Activated CD4-positive, alpha-beta T cell treated with anti-CD3 and anti-CD28 coated beads for 24 hours (primary cell): ENCODE results near the gene MAD1L1.

ENCODE experiments used
- DNase-seq, 2 donors: peaks; one replicate each; pipeline ENCODE4 v3.0.0-alpha.2; 2020; ENCODE audit warnings: low read depth in 2 of 2

The MAD1L1 gene

GRCh38 chr7:1944619-1945210 is 288.0 kb downstream of the MAD1L1 start:
- no peak for DNase-seq

- DNase-seq, result no peak
Measured at GRCh38 chr7:1943933-1944618, 288.7 kb downstream of the MAD1L1 start.

- DNase-seq, result no peak
Measured at GRCh38 chr7:1943326-1943725, 289.4 kb downstream of the MAD1L1 start.

DNA sequence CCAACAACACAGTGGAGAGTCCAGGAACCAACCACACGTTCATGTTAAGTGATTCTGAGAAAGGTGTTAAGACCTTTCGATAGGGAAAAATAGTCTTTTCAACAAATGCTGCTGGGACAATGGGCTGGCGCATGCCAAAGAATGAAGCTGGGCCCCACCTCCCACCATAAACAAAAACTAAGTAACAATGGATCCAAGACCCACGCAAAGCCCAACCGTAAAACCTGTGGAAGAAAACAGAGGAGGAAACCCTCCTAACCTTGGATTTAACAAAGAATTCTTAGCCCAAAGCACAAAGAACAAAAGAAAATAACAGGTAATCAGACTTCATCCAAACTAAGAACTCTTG is 289.8 kb downstream of the MAD1L1 start:
- no peak for DNase-seq

DNA sequence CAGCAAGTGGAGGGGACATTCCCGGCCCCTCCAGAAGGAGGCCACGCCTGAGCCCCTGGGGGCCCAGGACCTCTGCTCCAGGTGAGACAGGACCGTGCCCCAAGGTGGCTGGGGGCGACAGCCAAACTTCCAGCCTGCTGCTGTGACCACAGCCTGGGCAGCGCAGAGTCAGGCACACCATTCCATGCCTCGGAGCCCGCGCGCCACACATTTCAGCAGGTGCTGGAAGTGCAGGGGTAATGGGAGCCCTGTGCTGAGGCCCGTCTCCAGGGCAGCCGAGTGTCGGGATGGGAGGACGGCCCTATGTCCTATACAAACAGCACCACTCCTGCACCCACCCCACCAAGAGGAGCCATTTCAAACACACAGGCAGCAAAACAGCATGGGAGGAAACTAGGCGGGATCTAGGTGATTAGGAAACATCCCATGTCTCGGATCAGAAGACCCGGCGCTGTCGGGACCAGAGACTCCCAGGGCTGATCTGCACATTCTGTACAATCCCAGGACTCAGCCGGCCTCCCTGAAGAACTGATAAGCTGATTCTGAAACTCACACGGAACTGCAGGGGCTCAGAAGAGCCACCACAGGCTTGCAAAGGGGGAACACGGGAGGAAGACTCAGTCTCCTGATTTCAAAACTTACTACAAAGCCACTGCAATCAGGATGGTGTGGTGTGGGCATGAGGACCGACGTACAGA is 290.4 kb downstream of the MAD1L1 start:
- DNase-seq, result no peak

- no peak for DNase-seq
Measured at GRCh38 chr7:1941464-1942242, 291.1 kb downstream of the MAD1L1 start.

DNA sequence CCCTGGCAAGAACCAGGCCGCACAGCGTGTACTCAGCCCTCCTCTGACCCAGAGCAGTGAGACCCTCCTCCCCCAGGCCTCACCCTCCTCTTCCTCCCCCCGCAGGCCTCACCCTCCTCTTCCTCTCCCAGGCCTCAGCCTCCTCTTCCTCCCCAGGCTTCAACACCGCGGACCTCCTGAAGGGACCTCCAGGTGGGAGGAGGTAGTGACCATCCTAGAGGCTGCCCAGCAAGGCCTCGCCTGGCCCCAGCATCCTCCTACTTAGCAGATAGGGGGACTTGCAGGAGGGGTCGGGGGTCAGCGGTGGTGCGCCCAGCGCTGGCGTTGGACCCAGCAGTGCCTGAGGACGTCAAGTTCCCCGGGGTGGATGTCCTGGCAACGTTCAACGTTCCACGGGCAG is 291.9 kb downstream of the MAD1L1 start:
- DNase-seq, result no peak

- peak; percentile 66 to 78 for DNase-seq
Measured at GRCh38 chr7:1940402-1940786, 292.4 kb downstream of the MAD1L1 start.

DNA sequence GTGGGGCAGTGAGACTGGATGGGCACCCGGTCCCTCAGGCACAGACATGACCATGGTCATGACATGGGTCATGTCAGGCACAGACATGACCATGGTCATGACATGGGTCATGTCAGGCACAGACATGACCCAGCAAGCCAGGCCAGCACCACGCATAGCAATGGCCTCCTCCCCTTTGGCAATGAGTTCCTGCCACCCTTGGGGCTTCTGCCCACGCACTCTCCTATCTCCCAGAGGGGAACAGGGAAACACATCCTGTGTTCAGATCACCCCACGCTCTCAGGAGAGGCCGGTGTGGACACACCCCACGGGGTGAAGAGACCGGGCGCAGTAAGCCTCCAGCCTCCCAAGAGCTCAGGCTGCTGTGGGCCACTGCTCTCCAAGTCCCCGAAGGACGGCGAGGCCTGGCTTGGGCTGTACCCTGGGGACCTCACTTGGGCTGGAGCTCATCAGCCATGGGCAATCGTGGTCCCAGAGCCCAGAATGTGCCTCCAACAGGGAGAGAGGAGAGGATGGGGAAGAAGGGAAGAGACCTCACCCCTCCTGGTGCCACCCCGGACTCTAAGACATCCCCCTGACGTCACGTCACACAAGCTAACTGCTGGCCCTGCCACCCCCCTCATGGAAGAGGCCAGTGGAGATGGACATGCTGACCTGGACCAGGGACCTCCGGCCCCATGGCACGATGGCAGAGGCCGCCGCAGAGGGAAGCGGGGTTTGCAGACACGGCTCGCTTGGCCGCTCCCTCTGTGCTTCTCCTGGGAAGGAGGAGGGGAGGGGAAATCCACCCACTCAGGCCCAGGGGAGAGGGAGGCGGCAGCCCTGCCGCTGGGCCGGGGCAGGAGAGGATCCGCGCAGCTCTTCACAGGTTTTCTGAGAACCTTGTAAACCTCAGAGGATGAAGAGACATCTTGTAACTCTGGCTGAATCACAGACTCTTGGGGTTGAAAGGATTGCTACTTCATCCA is 293.0 kb downstream of the MAD1L1 start:
- DNase-seq, result no peak

DNA sequence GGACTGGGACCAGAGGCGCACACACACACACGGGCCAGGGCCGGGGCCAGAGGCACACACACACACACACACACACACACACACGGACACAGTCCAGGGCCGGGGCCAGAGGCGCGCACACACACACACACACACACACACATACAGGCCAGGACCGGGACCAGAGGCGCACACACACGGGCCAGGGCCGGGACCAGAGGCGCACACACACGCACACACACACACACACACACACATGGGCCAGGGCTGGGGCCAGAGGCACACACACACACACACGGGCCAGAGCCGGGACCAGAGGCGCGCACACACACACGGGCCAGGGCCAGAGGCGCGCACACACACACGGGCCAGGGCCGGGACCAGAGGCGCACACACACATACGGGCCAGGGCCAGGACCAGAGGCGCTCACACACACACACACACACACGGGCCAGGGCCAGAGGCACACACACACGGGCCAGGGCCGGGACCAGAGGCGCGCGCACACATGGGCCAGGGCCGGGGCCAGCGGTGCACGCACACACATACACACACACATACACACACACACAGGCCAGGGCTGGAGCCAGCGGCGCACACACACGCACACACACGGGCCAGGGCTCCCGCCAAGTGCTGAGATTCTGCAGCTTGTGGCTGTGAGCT is 293.8 kb downstream of the MAD1L1 start:
- no peak for DNase-seq

DNA sequence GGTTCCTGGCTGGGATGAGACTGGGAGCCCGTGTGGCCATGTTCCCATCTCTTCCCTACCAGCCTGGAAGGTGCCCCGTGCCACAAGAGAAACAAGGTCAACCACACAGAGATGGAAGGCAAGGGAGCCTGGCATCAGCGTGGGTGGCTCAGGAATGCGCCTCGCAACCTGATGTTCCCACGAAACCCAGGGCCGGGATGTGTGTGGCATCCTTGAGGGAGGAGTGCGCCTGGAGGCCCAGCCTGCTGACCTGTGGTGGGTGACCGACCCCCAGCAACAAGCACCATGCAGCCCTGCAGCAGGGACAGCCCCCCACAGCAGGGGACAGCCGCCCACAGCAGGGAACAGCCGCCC is 295.5 kb downstream of the MAD1L1 start:
- no peak for DNase-seq

GRCh38 chr7:1936531-1937251 is 296.1 kb downstream of the MAD1L1 start:
- DNase-seq, result no peak

- DNase-seq, result no peak
Measured at GRCh38 chr7:1936006-1936310, 296.8 kb downstream of the MAD1L1 start.

DNA sequence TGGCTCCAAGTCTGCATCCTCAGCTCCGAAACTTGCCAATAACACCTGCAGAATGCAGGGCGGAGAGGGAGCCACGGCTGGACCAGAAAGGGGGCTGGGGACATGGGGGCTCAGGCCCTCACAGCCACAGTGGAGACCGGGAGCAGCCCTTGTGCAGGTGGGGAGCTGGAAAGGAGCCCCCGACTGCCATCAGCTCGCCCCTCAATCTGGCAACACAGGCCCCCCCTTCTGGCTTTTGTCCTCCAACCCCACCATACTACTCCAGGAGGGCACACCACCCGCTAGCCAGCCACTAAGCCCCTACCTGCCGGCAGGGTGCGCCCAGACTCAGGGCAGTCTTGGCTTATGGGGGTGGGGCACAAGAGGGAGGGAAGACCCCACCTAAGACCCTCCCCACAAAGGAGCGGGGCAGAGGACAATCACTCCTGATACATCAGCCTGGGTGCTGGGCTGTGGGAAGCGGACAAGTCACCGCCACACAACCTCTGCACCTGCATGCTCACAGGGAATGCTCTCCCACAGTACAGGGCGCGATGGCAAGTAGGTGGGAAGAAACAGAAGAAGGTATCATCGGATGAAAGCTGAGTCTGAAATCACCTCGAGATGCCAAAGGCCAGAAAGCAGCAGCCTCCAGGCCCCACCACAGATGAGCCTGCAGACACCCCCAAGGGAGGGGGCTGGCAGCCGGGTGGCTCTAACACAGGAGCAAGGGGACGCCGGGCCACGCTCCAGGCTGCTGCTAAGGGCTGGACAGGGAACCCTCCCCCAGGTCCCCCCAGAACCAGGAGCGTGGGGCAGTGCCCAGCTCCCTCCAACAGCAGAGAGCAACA is 297.4 kb downstream of the MAD1L1 start:
- DNase-seq, result no peak

GRCh38 chr7:1934756-1935155 is 298.0 kb downstream of the MAD1L1 start:
- no peak for DNase-seq

GRCh38 chr7:1934017-1934416 is 298.7 kb downstream of the MAD1L1 start:
- DNase-seq, result no peak

DNA sequence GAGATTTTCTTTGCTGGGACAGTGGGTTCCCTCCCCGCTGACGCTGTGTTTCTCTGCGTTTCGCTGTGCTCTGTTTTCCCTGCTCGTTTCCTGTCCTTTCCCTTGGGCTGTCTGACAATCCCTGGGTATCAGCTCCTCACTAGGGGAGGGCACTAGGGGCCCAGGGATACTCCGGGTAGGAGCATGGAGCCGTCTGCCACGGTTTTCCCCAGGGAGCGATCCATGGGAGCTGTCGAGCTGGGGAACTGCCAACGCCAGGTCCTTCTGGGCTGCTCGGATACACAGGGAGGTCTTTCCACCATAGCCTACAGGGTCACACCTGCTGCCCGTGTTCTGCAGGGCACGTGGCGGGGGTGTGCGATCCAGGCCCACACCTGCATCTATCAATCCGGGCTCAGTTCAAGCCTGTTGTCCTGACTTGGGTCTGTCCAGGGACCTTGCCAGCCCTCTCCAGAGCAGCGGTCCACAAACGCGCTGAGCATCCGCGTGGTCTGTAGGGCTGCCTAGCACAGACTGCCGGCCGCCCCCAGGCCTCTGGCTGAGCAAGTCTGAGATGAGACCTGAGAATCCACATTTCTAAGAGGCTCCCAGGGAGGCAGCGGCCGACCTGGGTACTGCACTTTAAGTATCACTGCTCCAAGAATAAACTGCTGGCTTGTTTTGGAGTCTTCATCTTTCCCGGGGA is 299.5 kb downstream of the MAD1L1 start:
- DNase-seq, result no peak

- no peak for DNase-seq
Measured at GRCh38 chr7:1931951-1932270, 300.8 kb downstream of the MAD1L1 start.

- DNase-seq, result no peak
Measured at GRCh38 chr7:1931256-1931950, 301.3 kb downstream of the MAD1L1 start.
